NCI-H1092 treated with DMSO at 0.1 percent for 48 hours (cell line): Measurements from ENCODE around the gene RDM1.
"Not testable (repeated sequence)": the region's sequence is repeated elsewhere in the genome, so short reads cannot be mapped to it uniquely, and the experiment has no call there.

Source experiments
- DNase-seq: peaks from one replicate; lab custom pipeline; 2025; lab: John Stamatoyannopoulos, UW

RDM1 gene, protein sequence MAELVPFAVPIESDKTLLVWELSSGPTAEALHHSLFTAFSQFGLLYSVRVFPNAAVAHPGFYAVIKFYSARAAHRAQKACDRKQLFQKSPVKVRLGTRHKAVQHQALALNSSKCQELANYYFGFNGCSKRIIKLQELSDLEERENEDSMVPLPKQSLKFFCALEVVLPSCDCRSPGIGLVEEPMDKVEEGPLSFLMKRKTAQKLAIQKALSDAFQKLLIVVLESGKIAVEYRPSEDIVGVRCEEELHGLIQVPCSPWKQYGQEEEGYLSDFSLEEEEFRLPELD

DNA sequence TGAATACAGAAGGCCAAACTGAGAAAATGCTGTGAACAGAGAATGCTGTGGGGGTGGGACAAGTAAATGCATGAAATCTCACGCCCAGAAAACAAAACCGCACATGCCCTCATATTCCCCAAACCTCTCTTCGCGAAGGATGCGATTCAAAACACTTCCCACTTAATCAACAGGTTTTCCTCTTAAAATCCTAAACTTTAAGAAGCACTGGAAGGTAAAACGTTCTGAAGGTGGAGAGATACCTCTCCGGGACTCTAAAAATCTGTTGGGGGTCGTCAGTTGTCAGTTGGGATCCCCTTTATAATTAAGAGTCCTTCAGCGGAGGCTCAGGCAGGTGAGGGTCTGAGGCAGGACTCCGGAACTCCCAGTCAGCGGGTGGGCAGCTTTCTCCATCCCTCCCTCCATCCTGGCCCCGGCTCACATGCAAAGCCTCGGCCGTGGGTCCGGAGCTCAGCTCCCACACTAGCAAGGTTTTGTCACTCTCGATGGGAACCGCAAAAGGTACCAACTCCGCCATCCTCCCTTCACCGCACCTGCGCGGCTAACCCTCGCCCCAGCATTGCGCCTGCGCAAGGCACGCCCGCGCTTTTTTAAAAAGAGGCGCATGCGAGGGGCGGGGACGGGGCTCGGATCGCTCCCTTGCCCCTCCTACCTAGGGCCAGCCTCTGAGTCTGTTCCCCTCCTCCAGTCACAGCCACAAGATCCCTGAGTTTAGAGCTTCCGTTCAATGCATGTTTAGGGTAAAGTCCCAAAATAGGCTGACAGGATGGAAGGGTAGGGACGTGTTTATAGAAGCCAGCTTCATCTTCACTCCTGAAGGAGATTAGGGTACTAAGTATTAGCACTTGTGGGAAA lies at the start of gene RDM1:
TSS of gene RDM1 (minus strand) at position 563 of the 855 bp plus-strand sequence. CDS start at position 517, 46 bp downstream.
- peak; percentile 81 for DNase-seq

DNA sequence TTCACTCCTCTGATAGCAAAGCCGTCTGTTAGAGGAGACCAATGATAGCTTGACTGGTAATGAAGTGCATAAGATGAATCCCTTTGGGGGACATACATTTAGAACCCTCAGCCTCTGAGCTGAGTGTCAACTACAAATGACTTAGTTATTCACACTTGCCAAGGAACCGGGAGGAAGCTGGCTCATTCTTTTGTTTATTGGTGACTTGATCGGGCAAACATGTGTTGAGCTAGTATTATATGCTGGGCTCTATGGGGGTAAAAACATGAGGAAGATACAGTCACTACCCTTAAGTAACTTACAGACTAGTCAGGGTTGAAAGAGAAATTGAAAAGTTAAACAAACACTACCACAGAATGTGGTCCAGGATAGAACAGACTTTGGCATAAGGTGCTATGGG lies 47.8 kb upstream of the RDM1 start:
- no peak for DNase-seq

DNA sequence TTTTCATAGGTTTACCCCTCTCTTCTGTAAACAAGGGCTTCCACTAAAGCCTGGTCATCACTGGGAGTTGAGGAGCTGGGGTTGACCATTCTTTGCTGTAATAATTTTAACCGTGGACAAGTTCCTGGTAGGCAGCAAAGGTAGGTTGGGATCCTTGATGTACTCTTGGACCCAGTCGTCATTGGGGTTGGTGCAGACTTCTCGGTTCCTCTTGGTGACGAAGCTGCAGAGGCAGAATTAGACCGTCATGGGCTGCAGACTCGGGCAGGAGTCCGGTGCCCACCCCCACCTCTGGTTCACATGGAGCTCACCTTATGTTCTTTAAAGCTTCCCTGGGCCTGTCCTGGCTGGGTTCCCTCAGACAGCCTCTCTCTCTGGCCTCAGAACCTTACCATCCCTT lies 46.9 kb upstream of the RDM1 start:
- no peak for DNase-seq

DNA sequence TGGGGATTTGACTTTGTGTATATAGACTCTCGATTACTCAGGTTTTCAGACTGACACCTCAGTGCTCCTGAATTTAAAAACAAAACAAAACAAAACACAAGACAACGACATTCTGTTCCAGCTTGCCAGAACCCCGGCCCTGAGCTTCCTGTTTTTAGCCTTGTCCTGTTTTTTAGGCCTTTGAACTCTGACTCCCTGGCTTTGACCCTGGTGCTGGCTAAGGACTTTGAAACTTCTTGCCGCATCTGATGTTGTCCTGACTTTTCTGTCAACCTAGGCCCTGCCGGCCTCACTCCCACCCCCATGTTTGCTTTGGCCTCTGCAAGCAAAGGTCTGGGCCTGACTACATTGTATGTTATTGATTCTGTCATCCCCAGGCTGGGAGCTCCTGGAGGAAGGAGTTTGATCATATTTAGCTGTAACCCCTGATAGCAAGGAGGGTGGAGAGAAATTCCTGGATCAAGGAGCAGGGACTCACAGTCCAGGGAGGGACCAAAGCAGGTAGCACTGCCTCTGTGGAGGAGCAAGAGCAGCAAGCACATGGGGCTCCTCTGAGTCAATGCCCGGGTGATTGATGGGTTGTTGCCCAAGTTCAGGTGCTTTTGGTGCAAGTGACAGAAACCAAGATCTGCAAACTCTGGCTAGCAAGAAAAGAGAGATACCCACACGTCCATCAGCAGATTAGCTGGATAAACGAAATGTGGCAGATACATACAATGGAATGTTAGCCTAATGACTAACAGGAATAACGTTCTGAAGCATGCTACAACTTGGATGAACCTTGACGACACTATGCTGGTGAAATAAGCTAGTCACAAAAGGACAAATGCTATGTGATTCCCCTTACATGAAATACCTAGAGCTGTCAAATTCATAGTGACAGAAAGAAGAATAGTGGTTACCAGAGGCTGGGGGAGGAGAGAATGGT lies 43.0 kb upstream of the RDM1 start:
- DNase-seq: no peak

DNA sequence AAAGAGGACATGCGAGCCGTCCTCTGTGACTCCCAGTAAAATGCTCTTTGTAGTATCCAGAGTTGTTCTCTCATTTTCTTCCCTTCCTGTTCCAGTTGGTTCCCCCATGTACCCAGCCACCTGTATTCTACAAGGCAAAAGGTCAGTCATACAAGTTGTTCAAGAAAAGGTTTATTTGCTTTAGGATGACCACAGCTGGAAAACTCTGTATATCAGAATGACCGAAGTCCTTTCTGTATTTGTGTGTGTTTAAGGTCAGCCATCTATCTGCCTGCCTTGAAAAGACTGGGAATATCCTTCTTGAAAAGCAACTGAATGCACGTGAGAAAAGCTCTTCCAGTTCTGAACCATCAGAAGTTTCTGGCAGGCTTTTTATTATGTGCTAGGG lies 42.4 kb upstream of the RDM1 start:
- no peak for DNase-seq

DNA sequence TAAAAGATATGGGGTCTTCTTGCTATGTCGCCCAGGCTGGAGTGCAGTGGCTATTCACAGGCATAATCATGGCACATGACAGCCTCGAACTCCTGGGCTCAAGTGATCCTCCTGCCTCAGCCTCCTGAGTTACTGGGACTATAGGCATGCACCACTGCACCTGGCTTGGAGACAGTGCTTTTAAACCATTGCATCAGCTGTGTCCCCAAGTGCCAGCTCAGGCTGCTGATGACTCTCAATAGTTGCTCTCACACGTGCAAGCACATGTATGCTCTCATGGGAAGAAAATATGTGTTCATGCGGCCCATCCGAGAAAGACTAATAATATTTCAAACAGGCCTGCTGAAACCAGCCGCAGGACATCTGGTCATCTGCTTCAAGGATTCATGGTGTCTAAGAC lies 42.0 kb upstream of the RDM1 start:
- no peak for DNase-seq

DNA sequence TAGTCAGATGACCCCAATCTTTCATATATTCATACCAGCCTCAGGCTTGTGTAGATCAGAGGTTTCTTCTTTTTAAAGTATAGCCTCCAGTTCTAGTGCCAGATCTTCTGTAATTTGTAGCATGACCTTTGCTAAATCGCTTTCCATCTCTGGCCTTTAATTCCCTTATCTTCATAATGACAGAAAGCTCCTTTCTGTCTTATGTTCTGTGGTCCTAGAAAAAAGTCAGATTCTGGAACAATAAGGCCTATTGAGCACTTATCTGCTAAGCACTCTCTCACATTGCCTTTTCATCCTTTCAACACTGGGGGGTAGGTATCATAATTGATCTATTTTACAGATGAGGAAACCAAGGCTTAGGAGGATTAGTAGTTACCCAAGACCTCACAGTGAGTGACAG lies 41.5 kb upstream of the RDM1 start:
- no peak for DNase-seq

DNA sequence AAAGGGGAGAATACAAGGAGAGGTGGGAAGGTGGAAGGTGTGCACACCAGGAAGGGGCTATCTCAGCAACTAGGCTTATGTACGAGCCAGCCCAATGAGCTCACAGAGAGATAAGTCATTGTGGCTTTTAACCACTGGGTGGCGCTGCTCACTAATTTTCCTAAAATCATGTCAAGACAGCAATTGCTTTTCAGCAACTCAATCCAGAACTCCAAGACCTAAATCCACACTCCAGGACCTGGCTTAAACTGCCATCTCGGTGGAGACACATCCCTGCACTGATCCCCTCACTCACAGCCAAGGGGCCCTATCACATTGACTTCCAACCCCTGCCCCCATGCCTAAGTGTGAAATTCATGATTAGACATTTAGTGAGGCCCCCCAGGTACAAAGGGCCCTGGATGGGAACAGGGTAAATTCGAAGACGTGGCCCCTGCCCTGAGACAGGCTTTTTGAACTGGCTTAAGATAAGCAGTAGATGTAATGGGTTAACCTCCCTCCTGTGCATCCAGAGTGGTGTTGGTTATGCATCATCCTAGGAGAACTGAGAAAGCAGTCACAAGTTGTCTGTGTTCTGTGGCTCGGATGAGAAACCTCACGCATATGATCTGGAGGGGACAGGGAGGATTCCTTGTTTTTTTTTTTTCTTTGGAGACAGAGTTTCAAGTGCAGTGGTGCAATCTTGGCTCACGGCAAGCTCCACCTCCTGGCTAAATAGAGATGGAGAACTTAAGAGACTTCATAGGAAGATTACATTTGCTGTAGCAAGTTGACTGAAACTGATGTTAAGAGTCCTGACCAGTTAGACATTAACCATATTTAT lies 39.2 kb upstream of the RDM1 start:
- DNase-seq: peak; percentile 45

DNA sequence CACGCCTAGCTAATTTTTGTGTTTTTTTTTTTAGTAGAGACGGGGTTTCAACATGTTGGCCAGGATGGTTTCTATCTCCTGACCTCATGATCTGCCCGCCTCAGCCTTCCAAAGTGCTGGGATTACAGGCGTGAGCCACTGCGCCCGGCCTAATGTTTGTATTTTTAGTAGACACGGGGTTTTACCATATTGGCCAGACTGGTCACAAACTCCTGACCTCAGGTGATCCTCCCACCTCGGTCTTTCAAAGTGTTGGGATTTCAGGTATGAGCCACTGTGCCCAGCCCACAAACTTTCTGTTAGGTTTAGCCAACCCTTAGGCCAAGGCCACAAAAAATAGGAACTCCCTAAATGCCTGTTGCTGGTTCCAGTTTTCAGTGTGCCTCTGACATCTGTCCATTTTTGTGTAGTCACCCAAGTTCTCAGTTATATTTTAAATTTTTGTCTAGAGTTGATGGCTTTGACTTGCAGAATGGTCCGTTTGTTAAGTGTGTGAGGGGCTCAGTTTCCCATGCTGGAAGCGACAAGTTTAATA lies 38.0 kb upstream of the RDM1 start:
- DNase-seq: no peak

DNA sequence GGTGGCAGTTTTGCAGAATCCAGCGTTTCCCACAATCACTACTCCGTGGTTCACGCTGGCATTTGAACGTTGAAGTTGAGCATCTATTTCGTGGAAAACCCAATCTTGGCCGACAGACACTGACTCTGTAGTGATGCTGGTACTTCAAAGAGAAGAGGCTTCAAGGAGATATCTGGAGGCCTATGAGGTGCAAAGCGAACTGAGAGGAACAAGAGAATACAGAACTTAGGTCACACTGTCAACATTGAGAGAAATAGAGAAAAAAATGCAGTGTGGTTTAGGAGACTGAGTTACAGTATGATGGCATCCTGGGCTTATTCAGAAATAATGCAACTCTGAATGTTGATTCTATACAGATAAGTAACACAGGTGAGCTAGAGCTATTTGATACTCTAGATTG lies 34.7 kb upstream of the RDM1 start:
- no peak for DNase-seq

DNA sequence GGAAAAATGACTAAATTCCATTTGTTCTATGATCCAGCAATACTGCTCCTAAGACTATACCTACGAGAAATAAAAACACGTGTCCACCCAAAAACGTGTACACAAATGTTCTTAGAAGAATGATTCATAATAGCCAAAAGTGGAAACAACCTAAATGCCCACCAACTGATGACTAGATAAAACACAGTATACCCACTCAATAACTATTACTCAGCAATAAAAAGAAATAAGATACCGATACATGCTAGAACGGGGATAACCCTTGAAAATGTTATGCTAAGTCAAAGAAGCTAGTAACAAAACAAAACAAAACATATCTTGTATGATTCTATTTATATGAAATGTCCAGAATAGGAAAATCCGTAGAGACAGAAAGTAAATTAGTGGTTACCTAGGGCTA lies 33.1 kb upstream of the RDM1 start:
- DNase-seq: no peak

DNA sequence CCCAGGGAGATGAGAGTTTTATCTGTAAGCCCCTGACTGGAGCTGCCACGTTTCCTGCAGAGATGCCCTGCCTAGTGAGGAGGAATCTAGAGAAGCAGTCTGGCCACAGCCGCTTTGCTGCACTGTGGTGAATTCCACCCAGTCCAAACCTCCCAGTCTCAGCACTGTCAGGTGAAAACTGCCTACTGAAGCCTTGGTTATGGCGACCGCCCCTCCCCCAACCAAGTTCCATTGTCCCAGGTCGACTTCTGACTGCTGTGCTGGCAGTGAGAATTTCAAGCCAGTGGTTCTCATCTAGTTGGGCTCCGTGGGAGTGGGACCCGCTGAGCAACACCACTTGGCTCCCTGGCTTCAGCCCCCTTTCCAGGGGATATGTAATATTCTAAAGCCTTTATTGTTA lies 23.1 kb upstream of the RDM1 start:
- no peak for DNase-seq

DNA sequence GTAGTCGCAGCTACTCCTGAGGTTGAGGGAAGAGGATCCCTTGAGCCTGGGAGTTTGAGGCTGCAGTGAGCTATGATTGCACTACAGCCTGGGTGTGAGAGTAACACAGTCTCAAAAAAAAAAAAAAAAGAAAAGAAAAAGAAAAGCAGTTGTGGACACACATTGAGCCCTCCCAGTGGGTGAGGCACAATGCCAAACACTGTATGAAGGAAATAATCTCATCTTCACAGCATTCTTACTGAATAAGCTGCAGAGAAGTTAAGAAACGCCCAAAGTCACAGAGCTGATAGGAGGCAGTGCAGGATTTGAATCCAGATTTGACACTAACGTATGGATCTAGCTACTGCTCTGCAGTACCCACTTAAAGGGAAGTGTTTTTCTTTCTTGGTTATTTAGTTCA lies 18.8 kb upstream of the RDM1 start:
- DNase-seq: no peak

DNA sequence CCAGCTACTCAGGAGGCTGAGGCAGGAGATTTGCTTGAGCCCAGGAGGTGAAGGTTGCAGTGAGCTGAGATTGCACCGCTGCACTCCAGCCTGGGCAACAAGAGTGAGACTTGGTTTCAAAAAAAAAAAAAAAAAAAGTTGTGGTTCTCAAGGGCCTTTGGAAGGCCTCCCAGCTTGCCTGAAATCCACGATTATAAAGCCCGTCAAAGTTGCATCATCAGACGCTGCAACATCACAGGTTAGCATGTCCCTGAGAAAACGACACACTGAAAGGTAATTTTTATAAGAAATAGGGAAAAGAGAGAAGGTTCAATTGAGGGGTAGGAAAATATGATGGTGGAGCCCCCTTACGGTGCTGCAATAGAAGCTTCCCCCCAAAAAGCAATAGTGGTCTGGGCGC lies 17.5 kb upstream of the RDM1 start:
- no peak for DNase-seq

DNA sequence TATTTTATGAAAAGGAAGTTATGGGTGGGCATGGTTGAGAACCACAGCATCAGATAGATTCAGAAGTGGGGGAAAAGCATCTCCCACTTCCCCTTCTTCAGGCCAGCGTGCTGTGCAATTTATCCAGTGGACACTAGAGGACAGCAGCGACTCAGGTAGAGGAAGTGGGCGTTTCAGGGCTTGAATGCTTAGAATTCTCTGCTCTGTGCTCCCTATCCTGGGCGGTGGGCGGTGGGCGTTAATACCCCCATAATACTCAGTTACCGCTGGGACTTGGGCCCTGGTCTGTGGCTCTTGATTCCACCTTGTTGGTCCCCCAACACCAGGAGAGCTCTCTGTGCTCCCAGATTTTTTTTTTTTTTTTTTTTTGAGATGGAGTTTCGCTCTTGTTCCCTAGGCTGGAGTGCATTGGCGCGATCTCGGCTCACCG lies 16.6 kb upstream of the RDM1 start:
- DNase-seq: peak; percentile 49

DNA sequence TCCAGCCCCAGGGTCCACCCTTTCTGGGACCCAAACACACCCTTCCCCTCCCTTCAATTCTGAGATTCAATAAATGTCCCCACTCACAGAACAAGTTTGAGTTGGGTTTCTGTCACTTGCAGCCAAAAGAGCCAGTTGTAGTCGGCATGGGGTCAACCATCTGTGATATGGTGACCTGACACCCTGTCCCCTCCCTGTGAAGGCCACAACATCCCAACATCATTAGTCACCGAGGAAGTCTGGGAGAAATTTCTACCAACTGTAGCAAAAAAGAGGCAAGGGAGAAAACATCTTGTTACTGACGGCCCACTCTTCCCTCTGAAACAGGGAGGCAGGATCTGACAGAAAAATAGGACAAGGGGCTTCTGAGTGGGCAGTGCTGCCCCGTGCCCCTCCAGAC lies 13.6 kb upstream of the RDM1 start:
- DNase-seq: no peak

DNA sequence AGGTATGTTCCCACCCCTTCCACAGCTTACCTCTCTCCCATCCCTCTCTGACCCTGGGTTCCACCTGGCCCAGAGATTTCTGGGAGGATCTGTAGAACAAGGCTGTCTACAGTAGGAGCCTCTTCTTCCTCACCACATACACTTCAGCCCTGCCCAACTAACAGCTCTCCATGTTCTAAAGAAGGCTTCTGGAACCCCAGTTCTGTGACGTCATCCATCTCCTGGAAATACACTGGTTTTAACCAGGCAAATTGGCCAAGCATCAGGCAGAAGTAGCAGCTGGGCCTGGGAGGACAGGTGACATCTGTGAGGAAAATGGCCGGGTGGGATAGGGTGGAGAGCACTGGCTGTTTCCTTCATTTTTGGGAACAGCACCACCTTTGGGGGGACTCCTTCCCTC lies 13.0 kb upstream of the RDM1 start, which contains the start of gene LYZL6:
TSS of gene LYZL6 (minus strand) at position 177 of the 400 bp plus-strand sequence. CDS start 4,357 bp downstream, outside the sequence.
- no peak for DNase-seq

DNA sequence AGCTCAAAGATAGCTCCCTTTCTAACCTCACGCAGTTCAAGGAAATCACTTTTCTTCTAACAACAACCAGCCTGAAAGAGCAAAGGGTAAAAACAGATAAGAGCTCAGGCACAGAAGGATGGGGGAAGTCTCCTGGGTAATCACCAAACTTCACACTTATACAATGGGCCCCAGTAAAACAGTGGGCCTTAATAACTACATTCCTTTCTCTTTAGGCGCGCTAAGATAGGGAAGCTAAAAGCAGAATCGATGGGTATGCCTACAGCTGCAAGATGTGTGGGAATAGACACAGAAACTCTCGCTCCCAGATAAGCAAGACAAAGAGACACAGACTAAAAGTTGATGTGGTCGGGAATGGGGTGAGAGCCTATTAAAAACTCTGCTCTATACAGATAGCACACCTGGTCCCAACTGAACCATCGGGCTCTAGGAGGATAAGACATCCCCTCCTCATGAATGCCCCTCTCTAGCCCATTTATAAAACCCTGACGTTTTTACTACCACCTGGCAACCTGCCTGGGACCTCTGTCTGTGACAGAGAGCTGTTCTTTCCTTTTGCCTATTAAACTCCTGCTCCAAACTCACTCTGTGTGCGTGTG lies 12.1 kb upstream of the RDM1 start:
- DNase-seq: no peak

DNA sequence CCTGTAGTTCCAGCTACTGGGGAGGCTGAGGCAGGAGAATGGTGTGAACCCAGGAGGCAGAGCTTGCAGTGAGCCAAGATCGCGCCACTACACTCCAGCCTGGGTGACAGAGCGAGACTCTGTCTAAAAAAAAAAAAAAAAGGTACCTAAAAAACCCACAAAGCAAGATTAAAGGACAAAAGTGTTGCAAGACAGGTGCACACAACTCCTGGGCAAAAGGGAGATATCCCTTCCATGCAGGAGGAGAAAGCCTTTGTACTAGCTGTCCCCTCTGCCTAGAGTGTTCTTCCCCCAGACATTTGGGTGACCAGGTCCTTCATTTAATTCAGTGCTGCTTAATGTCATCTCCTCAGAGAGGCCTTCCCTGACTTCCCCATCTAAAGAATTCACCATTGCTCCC lies 7.9 kb upstream of the RDM1 start:
- DNase-seq: not testable (repeated sequence)

DNA sequence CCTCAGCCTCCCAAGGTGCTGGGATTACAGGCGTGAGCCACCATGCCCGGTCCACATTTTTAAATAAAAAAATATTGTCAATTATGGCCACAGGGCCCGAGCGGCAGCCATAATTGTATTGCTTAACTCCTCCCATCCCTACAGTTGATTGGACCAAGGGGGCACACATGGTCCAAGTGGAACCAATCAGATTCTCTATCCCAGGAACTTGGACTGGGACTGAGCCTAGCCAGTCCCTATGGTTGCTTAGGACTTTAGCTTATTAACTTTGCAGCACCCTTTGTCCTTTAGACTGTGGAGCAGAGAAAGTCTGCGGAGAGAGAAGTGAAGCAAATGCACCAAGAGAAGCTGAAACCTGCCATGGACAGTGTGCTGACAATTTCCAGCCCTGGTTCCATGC lies 5.5 kb upstream of the RDM1 start:
- DNase-seq: no peak

DNA sequence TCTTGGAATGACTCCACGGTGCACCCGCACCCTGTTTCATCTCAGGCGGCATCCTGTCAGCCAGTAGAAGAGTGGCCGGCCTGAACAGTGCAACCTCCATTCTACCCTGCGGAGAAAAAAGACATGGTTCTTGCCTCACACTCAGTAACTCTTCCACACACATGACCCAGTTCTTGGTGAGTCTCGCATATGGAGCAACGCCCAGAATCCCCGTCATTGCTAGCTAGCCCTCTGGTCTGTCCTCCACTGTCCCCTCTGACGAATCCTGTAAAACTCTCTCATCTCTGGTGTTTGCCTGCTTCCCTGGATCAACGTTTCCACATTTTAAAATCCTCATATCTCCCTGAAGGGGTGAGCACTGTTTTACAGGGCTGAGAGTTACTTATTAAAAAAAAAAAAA lies 4.2 kb upstream of the RDM1 start:
- no peak for DNase-seq
